Measurements from ENCODE around the gene DUS2.

DNA sequence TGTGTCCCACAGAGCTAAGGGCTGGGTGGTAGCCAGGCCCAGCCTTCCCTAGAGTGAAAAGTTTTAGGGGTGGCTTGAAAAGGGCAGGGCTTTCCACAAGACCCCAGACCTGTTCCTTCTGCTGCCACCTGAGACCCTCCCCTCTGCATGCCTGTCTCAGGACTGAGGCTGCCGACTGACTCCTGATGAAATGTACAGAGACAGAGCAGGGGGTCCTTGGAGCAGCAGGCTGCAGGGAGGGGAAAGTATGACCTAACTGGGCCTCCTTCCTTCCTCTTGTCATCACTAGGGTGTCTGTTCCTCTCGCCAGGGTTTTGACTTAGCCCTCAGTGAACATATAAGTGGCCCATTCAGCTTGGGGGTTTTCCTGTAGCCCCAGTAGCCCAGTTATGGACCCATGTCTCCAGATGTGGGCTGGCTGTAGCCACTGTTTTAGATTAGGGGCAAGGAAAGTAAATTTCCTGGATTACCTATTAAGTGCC lies 47.2 kb downstream of the DUS2 start:
- TF ChIP-seq, protein P1, sequence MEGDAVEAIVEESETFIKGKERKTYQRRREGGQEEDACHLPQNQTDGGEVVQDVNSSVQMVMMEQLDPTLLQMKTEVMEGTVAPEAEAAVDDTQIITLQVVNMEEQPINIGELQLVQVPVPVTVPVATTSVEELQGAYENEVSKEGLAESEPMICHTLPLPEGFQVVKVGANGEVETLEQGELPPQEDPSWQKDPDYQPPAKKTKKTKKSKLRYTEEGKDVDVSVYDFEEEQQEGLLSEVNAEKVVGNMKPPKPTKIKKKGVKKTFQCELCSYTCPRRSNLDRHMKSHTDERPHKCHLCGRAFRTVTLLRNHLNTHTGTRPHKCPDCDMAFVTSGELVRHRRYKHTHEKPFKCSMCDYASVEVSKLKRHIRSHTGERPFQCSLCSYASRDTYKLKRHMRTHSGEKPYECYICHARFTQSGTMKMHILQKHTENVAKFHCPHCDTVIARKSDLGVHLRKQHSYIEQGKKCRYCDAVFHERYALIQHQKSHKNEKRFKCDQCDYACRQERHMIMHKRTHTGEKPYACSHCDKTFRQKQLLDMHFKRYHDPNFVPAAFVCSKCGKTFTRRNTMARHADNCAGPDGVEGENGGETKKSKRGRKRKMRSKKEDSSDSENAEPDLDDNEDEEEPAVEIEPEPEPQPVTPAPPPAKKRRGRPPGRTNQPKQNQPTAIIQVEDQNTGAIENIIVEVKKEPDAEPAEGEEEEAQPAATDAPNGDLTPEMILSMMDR (IDR thresholded peaks at IDR 0.05), result no peak
- TF ChIP-seq POLR2A (IDR thresholded peaks at IDR 0.05) (no peak), EP300 (IDR thresholded peaks at IDR 0.05) (no peak)

All from ovary (tissue), 3 donors.